GM21447 (cell line): ENCODE data around the gene MTPN.
A peak's percentile ranks its signal among the peaks of the same experiment; 100 is the strongest.

Source experiments
- ATAC-seq: cut with Tn5 transposase; IDR thresholded peaks from one replicate; pipeline ENCODE4 v1.9.1; 2021; ENCODE audit not compliant: unreplicated experiment

Gene MTPN

GRCh38 chr7:135930565-135931461 is 46.3 kb downstream of the MTPN start:
- no peak for ATAC-seq

DNA sequence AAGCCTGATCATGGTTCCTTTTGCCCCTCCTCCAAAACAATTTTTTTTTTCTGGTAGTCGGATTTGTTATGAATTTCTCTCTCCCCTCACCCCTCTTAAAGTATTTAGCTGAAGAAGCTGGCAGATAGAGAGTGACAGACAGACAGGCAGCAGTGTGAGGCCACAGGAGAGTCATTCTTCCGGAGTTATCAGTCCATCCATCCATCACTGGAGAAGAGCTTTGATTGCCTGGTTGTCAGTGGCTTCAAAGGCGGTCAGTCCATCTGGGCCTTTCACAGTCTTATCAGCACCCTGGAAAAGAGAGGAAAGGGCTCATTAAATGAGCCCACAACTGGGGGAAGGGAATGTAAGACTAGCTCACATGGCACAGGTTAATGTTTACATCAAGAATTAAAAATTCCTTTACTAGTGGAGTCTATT is 47.4 kb downstream of the MTPN start:
- no peak for ATAC-seq

DNA sequence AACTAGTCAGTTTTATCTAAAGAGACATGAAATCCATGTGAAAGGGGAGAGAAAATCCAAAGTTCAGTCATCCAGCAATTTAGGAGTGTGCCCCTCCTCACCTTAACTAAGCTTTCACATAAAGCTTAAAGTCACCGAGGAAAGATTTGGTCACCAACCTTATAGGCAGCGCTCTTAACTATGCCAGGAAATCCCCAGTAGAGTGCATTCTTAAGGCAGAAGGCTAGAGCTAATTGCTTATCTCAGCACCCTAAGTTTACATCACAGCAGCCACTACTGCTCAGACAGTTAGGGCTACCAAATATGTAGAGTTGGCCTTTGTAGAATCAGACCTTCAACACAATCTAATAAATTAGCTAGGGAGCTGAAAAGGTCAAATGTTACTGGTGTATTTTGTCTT is 47.9 kb downstream of the MTPN start:
- ATAC-seq, result no peak

GRCh38 chr7:135928136-135928535 is 49.0 kb downstream of the MTPN start:
- ATAC-seq, result no peak

DNA sequence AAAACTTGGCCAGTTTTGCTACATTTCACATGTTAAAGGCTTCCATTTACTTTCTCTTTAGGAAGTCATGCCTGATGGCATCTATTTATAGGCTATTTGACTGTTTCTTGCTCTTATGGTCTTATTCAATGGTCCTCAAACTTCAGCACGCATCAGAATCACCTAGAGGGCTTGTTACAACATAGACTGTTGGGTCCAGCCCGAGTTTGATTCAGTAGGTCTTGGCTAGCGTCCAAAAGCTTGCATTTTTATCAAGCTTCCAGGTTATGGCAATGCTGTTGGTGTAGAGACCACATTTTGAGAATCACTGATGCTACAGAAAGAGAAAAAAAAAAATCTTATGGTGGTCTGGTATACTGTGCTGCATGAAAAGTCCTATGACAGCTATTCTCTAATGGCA is 51.9 kb downstream of the MTPN start:
- ATAC-seq, result no peak

DNA sequence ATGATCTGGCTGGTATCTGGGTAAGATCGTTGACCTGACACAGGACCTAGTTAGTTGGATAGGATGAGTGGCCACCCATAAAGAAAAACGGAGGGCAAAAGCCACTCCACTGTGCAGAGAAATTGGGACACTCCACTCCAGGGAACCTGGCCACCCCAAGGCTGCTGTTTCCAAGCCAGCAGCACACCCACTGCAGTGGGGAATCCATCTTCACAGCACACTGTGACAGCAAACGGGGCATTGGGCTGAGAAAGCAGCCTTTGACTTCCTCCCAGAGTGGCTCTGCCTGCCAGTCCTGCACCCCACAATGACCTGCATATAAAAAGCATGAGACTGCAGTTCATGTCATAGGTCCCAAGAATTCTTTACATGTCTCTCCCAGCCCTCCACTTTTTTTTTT is 52.9 kb downstream of the MTPN start:
- no peak for ATAC-seq

DNA sequence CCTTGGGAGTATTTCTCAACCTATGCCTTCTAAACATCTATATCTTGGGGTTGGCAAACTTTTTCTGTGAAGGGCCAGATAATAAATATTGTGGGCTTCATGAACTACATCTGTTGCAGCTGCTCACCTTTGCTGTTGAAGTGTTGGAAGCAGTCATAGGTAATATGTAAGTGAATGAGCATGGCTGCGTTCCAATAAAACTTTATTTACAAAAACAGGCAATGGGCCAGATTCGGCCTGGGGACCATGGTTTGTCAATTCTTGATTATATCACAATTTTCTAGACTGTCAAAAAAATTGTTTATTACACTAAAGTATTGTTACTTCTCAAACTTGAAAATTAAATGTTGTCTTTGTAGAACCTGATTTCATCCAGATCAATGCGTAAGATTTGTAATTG is 54.9 kb downstream of the MTPN start:
- ATAC-seq, result no peak

DNA sequence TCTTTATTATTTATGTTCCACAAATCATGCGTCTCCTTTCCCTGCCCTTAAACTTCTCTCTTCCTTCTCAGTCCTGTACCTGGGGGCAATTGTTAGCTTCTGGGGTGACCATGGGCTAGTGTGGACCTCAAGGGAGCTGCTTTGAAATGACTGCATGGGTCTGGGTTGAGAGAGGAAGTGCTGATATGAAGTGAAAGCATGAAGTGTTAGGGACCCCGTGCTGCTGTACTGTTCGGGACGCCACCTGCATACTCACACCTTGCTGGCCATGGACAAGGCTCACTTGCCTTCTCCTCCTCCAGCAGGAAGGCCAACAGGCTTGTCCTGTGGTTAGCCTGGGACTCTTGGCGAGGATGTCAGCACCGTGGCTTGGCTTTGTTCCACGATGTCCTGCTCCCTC is 56.7 kb downstream of the MTPN start:
- ATAC-seq, result peak; percentile 59

DNA sequence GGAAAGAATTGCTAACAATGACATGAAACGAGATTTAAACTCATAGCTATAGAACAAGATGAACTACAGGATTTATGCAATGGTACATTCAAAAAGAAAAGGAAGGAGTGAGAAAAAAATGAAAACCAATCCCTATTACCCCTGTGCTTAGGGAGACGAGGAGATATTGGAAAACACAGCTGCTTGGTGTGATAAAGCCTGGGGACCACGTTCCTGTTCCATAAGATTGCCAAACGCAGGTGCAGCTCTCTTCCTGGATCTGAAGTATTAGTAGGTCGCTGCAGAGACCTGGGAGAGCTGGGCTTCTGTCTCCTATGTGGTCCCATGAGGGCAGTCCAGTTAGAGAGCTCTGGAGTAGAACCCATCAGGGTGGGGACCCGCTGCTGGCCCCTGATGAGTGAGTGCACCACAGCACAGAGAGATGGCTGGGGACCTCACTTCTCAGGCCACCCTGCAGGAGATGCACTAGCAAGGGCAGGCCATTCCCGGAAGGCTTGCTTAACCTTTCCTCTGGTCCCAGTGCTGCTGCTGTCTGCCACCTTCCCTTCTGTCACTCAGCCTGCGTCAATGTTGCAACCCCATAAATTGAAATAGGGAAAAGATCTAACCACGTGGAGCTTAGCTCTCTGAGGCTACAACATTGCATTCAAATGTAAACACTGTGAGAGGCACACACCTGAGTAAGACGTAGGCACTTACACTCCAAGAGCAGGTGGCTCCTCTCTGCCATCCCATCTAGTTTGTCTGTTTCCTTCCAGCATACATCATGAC is 57.9 kb downstream of the MTPN start:
- no peak for ATAC-seq

GRCh38 chr7:135918134-135918533 is 59.0 kb downstream of the MTPN start:
- ATAC-seq, result no peak

DNA sequence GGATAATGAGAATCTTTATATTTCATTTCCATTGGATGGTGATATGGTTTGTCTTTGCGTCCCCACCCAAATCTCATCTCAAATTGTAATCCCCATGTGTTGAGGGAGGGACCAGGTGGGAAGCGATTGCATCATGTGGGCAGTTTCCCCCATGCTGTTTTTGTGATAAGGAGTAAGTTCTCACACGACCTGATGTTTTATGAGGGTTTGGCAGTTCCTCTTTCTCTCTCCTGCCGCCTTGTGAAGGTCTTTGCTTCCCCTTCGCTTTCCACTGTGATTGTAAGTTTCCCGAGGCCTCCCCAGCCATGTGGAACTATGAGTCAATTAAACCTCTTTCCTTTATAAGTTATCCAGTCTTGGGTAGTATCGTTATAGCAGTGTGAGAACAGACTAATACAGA is 59.4 kb downstream of the MTPN start:
- ATAC-seq, result no peak

- ATAC-seq, result no peak
These were observed 62.8 kb downstream of the MTPN start for GRCh38 chr7:135914346-135914745.

DNA sequence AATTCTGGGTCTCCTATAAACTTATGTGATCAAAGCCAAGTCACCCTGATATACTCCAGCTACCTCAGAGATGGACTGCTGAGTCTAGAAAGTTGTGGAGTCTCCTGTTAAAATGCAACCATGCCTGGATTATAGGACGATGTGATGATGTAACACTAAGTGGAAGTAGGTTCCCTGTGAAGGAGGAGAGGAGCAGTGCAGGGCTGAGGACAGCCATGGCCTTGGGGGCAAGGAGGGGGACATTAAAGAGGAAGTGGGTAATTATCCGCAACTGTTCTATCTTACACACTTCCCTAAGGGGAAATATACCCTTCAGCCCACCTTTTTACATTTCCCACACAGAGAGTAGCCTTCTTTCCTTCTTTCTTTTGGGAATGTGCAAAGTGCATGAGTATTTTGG is 63.8 kb downstream of the MTPN start:
- ATAC-seq, result no peak

- ATAC-seq, result no peak
These were observed 66.1 kb downstream of the MTPN start for GRCh38 chr7:135911099-135911498.

DNA sequence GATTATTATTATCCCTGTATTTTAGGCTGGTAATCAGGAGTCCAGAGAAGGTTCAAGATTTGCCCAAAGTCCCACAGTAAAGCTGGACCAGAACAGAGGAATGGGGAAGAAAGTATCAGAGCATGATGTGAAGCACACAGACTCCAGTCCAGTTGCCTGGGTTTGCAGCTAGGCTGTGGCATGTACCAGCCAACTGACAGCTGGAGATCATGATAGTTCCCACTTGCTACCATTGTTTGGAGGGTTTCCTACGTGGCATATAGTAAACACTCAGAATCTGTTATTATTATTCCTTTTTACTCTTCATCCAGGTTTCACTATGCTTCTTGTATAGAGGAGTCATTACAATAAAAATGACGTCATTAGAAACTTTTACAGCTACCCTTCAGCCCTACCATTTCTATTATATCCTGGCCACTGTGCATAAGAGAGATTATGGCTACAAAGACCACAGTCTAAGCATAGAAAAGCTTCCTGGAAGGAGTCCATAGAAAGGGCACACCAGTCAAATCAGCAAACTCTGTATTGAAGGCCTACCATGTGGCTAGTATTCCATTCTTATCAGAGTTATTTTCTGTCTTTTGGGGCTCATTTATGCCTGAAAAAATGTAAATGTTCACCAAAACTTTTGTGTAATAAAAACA is 66.6 kb downstream of the MTPN start:
- no peak for ATAC-seq

DNA sequence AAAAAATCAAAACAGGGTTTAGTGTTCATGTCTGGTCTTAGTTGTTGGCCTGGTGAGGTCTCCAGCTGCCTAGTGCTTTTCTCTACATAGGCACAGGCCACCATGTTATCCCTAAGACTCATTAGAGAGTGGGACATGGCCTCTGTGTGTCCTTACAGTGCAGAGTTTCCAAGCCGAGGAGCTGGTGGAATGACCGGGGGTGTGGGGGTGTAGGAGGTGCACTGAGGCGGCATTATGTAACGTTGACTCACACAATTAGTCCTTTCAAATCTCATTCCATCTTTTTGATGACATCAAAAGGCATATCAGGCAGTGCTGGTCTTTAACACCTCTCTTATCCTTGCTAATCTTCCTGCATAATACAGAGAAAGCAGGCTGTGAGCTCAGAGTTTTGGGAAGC is 71.3 kb downstream of the MTPN start:
- no peak for ATAC-seq

GRCh38 chr7:135905355-135905754 is 71.8 kb downstream of the MTPN start:
- ATAC-seq, result no peak

DNA sequence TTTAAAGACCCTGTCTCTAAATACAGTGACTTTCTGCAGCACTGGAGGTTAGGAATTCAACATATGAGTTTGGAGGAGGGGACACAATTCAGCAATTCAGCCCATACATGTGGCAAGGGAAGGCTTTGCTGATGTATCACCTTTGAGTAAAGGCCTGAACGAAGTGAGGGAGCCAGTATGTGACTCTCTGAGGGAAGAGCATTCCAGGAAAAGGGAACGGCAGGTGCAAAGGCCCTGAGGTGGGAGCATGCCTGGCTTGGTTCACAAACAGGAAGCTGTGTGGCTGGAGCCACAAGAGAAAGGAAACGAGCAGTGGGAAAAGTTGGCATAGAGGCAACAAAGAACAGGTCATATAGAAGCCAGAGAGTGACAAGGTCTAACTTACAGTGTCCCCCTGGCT is 72.9 kb downstream of the MTPN start:
- ATAC-seq, result no peak

GRCh38 chr7:135901585-135902540 is 75.3 kb downstream of the MTPN start:
- ATAC-seq, result no peak

- no peak for ATAC-seq
These were observed 77.1 kb downstream of the MTPN start for GRCh38 chr7:135900065-135900546.
